ENCODE data around the gene INTS4. TPM values are rescaled to one million over a fixed set of nuclear protein-coding genes. Genes with fewer than 3 reads are reported as not detected.

INTS4 gene, protein sequence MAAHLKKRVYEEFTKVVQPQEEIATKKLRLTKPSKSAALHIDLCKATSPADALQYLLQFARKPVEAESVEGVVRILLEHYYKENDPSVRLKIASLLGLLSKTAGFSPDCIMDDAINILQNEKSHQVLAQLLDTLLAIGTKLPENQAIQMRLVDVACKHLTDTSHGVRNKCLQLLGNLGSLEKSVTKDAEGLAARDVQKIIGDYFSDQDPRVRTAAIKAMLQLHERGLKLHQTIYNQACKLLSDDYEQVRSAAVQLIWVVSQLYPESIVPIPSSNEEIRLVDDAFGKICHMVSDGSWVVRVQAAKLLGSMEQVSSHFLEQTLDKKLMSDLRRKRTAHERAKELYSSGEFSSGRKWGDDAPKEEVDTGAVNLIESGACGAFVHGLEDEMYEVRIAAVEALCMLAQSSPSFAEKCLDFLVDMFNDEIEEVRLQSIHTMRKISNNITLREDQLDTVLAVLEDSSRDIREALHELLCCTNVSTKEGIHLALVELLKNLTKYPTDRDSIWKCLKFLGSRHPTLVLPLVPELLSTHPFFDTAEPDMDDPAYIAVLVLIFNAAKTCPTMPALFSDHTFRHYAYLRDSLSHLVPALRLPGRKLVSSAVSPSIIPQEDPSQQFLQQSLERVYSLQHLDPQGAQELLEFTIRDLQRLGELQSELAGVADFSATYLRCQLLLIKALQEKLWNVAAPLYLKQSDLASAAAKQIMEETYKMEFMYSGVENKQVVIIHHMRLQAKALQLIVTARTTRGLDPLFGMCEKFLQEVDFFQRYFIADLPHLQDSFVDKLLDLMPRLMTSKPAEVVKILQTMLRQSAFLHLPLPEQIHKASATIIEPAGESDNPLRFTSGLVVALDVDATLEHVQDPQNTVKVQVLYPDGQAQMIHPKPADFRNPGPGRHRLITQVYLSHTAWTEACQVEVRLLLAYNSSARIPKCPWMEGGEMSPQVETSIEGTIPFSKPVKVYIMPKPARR
- total RNA-seq (2021; fragmentation: NEBNext Ultra II Directional; extraction: Animal tissue kit (Norgen Biotek cat#: 25700)) (31.3 and 33.4 TPM in 2 replicates), polyA plus RNA-seq (2011; rRNA removed) (24.7 and 27.0 TPM in 2 replicates), polyA minus RNA-seq (2011; rRNA and poly(A)+ RNA removed) (51.1 and 53.2 TPM in 2 replicates)
- polyA plus RNA-seq (2011; cell fraction: cytosol; rRNA removed) = 26.3 TPM
- 55.3 TPM for polyA plus RNA-seq (2011; cell fraction: nucleus; rRNA removed)
- 23.7 to 28.8 TPM (median 25.0 TPM) in 4 replicates for polyA plus RNA-seq (2012, experiment 1 of 2)
- 5.0 TPM for polyA plus RNA-seq (2012, experiment 2 of 2)
- polyA plus RNA-seq (2013, experiment 1 of 2) = 21.7 TPM
- 19.7 TPM for polyA plus RNA-seq (2013, experiment 2 of 2)
- 25.7 TPM for polyA minus RNA-seq (2011; cell fraction: cytosol; rRNA and poly(A)+ RNA removed)
- polyA minus RNA-seq (2011; cell fraction: nucleus; rRNA and poly(A)+ RNA removed) = 62.1 TPM
- long read RNA-seq, experiment 1, partial matches to known transcripts = 12 of 18 reads
- long read RNA-seq, experiment 1, other reads (novel, unspliced or antisense) = 2 of 18 reads
- long read RNA-seq, experiment 2, transcript INTS4-209 (23 exons, 3,156 nt) = major isoform, 9 of 15 reads
- long read RNA-seq, experiment 2, partial matches to known transcripts = 3 of 15 reads
- long read RNA-seq, experiment 2, other reads (novel, unspliced or antisense) = 2 of 15 reads

DNA sequence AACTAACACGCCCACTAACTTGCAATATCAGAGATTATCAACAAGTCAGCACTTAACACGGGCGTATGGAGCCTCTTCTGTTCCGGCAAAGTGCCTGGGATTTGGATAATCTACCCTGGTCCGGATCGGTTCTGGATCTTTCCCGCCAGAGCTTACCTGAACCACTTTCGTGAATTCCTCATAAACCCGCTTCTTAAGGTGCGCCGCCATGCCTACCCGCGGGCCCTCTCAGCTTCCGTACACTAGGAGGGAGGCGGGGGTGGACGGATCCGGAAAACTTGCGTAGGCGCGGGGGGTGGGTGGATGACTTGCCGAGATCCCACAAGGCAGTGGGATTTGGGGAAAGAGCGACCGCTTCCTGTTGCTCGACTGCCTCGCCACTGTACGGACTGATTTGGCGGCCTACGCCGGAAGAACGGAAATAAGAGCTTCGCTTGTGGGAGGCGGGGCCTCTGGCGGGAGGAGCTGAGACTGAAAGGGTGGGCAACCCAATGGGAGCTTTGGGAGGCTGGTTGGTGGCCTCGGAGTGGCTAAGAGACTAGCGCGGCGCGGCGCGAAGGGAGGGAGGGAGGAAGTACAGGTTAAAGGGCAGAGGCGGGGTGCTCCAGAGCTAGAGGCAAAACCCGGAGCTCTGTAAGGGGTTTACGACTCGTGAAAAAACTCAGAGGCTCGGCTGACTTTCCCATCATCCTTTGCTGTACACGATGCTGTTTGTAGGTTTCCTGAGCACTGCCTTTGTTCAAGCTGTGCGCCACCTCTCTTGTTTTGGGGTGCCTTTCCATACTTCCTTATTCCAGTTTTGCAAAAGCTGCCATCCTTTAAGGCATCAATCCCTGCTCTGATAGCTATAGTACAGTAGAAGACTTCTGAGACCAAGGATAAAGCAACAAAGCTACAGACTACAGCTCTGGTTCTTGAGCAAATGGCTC lies at the start of gene INTS4:
Gene INTS4, minus strand, starts transcription at position 235 of the 929 bp plus-strand sequence. Its CDS starts 25 bp downstream, at position 210.
- H3K56ac ChIP-seq (replicated peaks; ENCODE audit: insufficient read length, low read depth, low read length) = peak within 1 kb of the TSS; percentile 12
- no peaks in the 10 kb centered on the region for H3K27me3 ChIP-seq (replicated peaks in 1 of 4; ENCODE audit: control insufficient read depth in 3 of 4, extremely low read depth in 1 of 4, insufficient read depth in 3 of 4, low read length in 3 of 4)
- H3K4me1 ChIP-seq (replicated peaks in 1 of 4; ENCODE audit: control insufficient read depth in 3 of 4, insufficient read depth in 4 of 4, low read length in 3 of 4) = peaks cover 0 to 4% (median 1%) of the 10 kb centered on the region in 4 experiments; a peak in 4 of 7 replicates
- DNase-seq (ENCODE audit: low read depth in 1 of 2, low spot score in 2 of 2) = peak; percentile 91 to 99
- peak within 1 kb of the TSS; percentile 2 for H3K18ac ChIP-seq (ENCODE audit: extremely low read depth, low read length)
- H3K9me3 ChIP-seq (ENCODE audit: insufficient read depth in 2 of 2, low read depth in 1 of 2, low read length in 1 of 2) = no peaks in the 10 kb centered on the region
- no peaks in the 10 kb centered on the region for H3K79me1 ChIP-seq (ENCODE audit: low read depth, low read length)
- peak within 1 kb of the TSS; percentile 5 for H4K5ac ChIP-seq (ENCODE audit: insufficient read length, low read depth, low read length)
- H2BK12ac ChIP-seq (ENCODE audit: low read depth, low read length) = peak within 1 kb of the TSS; percentile 27; the same call in 1 of the 2 replicates
- no peak within 1 kb of the TSS for H3K4ac ChIP-seq (replicated peaks; ENCODE audit: insufficient read length, low read depth, low read length)
- WGBS, 2 experiments (ENCODE audit: extremely low coverage in 1 of 2, insufficient coverage in 1 of 2, insufficient read length in 1 of 2, insufficient replicate concordance in 2 of 2, low coverage in 1 of 2, low lambda C conversion rate in 2 of 2, missing lambda C conversion rate in 1 of 2) = 1% methylated on average over 43 of the region's 47 CpGs; no CpG with 5 or more reads in 1 of the 2 experiments
- peaks cover 0 to 1% of the 10 kb centered on the region in 2 experiments for H4K20me1 ChIP-seq (replicated peaks in 1 of 2; ENCODE audit: control insufficient read depth in 1 of 2, insufficient read depth in 2 of 2, low read length in 2 of 2)
- no peak within 1 kb of the TSS for H3K23ac ChIP-seq (ENCODE audit: insufficient read length)
- peak within 1 kb of the TSS; percentile 81 to 92 (median 84) for H3K4me3 ChIP-seq (ENCODE audit: extremely low read depth in 1 of 4, insufficient read depth in 2 of 4, low read depth in 3 of 4, low read length in 4 of 4)
- H4K91ac ChIP-seq (replicated peaks; ENCODE audit: insufficient read length, low read length) = no peak within 1 kb of the TSS
- H3K14ac ChIP-seq (ENCODE audit: insufficient read length) = no peak within 1 kb of the TSS
- no peak within 1 kb of the TSS for H2BK20ac ChIP-seq (ENCODE audit: low read length)
- ChIA-PET CTCF (ENCODE audit: partially characterized antibody) (interaction anchor here (0.7 to 6.2 kb wide), 5 partner anchors 14 to 206 kb away, joined by 3 to 53 read pairs (median 3); no protein-coding TSS in a partner anchor), POLR2A (ENCODE audit: partially characterized antibody) (interaction anchor here (0.6 to 2.2 kb wide), 18 partner anchors 10 to 357 kb away, joined by 3 to 12 read pairs (median 3); partner anchors contain the start of genes AAMDC, ALG8, CLNS1A and KCTD14)
- H3K9ac ChIP-seq (replicated peaks in 1 of 4; ENCODE audit: extremely low read depth in 1 of 4, low read depth in 3 of 4, low read length in 3 of 4) = peak within 1 kb of the TSS; percentile 75 to 87 (median 82)
- H2BK5ac ChIP-seq (ENCODE audit: low read depth, low read length) = 0 out of 2 replicates have a peak within 1 kb of the TSS, but pooled peaks have one; percentile 30
- H3K36me3 ChIP-seq (ENCODE audit: control insufficient read depth in 2 of 4, insufficient read depth in 4 of 4, low read length in 3 of 4) = peaks cover 0 to 12% (median 4%) of the 10 kb centered on the region in 4 experiments; a peak in 4 of 8 replicates
- H4K8ac ChIP-seq (ENCODE audit: extremely low read depth, insufficient read depth, low read length) = peak within 1 kb of the TSS; percentile 87; the same call in 1 of the 2 replicates
- H3K27ac ChIP-seq (ENCODE audit: low read depth, low read length) = peak within 1 kb of the TSS; percentile 60; the same call in 1 of the 2 replicates
- FAIRE-seq = peak; percentile 32
- no peak within 1 kb of the TSS for H2BK15ac ChIP-seq (ENCODE audit: low read length)
- H2AFZ ChIP-seq (ENCODE audit: low read length) = peak within 1 kb of the TSS; percentile 93
- no peak within 1 kb of the TSS for H2AK5ac ChIP-seq (ENCODE audit: low read depth, low read length)
- H3K79me2 ChIP-seq (ENCODE audit: control insufficient read depth in 1 of 2, insufficient read depth in 2 of 2, low read length in 2 of 2) = peaks cover 5 to 20% of the 10 kb centered on the region in 2 experiments; a peak in 3 of 4 replicates
- H3K4me2 ChIP-seq (ENCODE audit: insufficient read depth in 1 of 2, low read depth in 2 of 2, low read length in 2 of 2) = peak within 1 kb of the TSS; percentile 74 to 92
- no peaks in the 10 kb centered on the region; the same call in 1 of the 2 replicates for H3K23me2 ChIP-seq (ENCODE audit: low read depth, low read length)
- no peak within 1 kb of the TSS for H2BK120ac ChIP-seq (replicated peaks; ENCODE audit: low read depth, low read length)
- TF ChIP-seq NRF1 (IDR thresholded peaks at IDR 0.05; ENCODE audit: low read depth, low read length) (no peak), SIX5 (IDR thresholded peaks at IDR 0.05; ENCODE audit: low read depth, low read length) (peak; percentile 6; the same call in 1 of the 2 replicates), ZNF274 (IDR thresholded peaks at IDR 0.05; ENCODE audit: borderline replicate concordance, extremely low read depth, low read length) (no peak)
